Measurements from ENCODE around the gene IFT57. TPM values are rescaled to one million over a fixed set of nuclear protein-coding genes. Genes with fewer than 3 reads are reported as not detected.

The IFT57 gene
- polyA plus RNA-seq, 3 donors = 18.1 to 38.6 (median 22.1) TPM

DNA sequence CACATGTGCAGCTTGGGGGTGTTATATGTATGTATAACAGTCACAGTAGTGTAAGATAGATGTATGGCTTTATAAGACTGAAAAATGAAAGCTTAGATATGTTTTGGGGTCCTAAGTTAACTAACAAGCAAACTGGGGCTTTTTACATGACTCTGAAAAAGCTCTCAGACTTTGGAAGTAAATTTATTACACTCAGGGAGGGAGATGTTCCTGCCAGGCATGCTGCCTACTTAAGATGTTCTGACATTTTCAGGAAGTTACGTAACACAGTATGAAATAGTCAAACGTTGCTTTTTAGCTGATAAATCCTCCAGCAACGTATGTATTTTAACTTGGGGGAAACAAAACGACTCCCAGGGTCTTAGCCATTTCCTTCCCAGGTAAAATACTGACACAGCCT lies 1.7 kb upstream of the IFT57 start:
- WGBS, 3 donors = 24 to 31% (median 24%) methylated on average over 4 of the region's 4 CpGs
- H3K27ac ChIP-seq (ENCODE audit: low read depth, low read length) = no peak overlapping the region

DNA sequence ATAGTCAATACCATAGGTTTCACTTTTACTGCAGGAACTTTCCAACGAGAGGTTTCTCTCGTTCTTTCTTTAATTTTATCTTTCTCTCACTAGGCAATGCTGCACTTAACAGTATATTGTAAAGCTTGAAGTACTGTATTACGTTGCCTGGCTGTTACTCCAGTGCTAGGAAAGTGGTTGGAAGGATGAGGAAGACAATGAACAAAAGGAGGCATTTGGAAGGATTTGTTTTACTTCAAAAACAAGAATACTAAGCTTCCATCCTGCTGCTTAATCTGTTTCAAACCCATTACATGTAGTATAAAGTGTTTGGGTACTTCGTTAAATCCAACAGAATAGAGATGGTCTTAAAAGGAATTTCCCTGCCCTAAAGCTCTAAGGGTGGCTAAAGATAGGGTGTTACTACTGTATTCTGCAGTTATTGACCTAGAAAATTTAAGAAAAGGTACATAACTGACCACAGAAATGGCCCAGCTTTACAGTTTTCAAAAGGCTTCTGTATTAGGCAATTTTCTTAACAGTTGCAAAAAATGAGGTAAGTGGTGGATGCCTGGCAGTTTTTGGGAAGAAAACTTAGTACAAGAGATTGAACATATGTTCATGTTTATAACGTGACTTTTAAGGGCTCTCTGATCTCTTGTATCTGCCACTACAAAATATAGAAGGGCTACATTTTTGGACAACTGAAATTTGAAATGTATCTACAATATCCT lies 785 bp upstream of the IFT57 start:
- WGBS, 3 donors = 5 to 13% (median 8%) methylated on average over 5 of the region's 5 CpGs
- H3K27ac ChIP-seq (ENCODE audit: low read depth, low read length) = no peak overlapping the region

DNA sequence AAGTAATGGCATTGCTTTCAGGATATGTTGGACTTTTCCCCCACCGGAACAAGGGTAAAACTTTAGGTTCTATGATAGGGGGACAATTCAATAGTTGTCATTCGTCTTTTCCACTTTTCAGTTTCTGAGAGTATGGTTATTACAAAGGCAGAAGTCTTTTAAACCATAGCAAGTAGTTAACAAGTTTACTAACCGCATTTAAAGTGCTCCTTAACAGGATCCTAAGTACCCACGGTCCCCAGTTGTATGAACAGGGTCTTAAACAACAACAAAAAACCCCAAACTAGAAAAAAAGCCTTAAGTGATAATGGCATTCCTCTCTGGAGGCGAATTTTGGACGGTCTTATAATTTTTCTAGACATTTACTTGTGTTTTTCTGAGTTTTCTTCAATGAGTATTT lies 831 bp downstream of the IFT57 start:
- no peak overlapping the region for H3K27ac ChIP-seq (ENCODE audit: low read depth, low read length)
- WGBS, 3 donors = 8 to 16% (median 15%) methylated on average over 6 of the region's 6 CpGs

DNA sequence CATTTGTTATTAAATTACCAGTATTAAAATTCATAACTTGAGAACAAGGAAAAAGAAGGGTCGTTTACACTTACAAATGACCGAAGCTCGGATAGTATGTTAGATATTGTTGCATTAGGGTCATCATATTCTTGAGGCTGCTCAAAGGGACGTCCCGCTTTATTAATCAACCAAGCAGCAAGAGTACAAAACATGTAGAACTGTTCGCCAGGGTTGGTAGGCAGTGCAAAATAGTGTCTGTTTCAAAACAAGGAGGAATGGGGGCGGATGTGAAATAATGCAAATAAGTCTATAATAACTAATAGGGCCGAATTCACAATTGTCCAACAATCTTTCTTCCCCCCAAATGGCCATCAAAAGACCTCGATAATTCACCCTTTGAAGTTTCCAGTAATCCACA lies 2.9 kb downstream of the IFT57 start:
- WGBS, 3 donors = 85 to 93% (median 92%) methylated on average over 9 of the region's 9 CpGs

DNA sequence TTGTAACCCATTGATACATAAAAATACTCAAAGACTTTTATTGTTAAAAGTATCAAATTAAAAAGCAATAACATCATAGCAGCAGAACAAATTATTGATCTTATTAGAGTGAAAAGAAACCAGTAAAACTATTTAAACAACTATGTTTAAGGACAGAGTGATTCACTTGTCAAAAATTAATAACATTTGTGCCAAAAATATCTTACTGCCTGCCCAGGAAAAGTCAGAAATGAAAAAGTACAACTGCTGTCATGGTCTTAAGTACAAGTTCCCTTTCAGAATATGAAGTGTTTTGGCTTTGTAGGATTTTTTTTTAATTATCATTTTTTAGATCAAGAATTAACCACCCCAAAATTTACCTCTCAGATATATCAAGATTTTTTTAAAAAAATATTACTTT lies 3.4 kb downstream of the IFT57 start:
- no peak overlapping the region for H3K27ac ChIP-seq (ENCODE audit: low read depth, low read length)

More for the DNA sequence above, 2.9 kb downstream of the IFT57 start:
- no peak overlapping the region for H3K27ac ChIP-seq (ENCODE audit: low read depth, low read length)

DNA sequence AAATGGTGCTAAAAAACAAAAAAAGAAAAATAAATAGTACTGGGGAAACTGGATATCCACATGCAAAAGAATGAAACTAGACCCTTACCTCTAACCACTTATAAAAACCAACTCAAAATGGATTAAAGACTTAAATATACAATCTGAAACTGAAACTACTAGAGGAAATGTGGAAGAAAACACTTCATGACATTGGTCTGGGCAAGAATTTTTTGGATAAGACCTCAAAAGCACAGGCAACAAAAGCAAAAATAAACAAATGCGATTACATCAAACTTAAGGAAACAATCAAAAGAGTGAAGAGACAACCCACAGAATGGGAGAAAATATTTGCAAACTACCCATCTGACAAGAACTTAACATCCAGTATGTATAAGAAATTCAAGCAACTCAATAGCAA lies 6.4 kb downstream of the IFT57 start:
- 67 to 82% (median 81%) methylated on average over 1 of the region's 1 CpG for WGBS, 3 donors
- no peak overlapping the region for H3K27ac ChIP-seq (ENCODE audit: low read depth, low read length)

DNA sequence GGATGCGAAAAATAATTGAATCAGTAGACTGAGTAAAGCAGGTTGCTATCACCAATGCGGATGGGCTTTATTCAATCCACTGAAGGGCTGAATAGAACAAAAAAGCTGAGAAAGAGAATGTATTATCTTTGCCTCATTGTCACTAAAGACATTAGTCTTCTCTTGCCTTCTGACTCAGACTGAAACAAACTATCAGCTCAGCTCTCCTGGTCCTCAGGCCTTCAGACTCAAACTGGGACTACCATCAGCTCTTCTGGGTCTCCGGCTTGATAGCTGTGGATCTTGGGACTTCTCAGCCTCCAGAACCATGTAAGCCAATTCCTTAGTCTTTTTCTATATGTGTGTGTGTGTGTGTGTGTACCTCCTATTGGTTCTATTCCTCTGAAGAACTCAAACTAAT lies 12.6 kb downstream of the IFT57 start:
- 89 to 95% (median 95%) methylated on average over 3 of the region's 3 CpGs for WGBS, 3 donors
- no peak overlapping the region for H3K27ac ChIP-seq (ENCODE audit: low read depth, low read length)

DNA sequence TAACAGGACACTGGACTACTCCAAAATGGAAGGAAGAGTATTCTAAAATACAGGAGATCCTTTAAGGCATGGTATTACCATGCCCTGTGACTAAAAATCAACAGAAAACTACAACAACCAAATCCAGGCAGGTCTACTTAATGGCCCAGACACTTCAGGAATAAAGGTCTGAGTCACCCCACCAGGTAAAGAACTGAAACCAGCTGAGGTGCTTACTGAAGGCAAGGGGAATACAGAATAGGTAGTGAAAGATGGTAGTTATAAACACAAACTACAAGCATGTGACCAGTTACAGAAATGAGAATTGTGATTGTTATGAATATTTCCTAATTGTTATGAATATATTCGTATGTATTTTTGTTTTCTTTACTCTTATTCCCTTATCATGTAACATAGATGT lies 13.4 kb downstream of the IFT57 start:
- no peak overlapping the region for H3K27ac ChIP-seq (ENCODE audit: low read depth, low read length)
- 91 to 100% (median 94%) methylated on average over 1 of the region's 1 CpG for WGBS, 3 donors

DNA sequence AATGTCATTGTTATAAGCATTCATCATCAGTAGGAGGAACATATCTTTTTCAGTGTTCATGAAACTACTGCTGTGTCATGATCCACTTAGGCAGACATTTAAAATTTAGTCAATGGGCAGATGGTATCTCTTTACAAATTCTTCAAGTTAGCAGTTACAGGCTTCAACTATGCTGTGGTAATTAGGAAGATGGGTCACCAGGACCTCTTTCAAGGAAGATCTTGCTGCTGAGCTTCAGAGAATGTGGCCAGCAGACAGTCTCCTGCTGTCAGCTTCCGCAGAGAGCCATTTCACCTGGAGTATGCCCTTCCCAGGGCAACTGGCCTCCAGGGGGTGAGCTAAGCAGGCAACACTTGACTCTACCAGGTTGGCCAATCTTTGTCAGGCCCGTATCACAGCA lies 19.4 kb downstream of the IFT57 start:
- H3K27ac ChIP-seq (ENCODE audit: low read depth, low read length) = no peak overlapping the region
- WGBS, 3 donors = 85 to 100% (median 86%) methylated on average over 2 of the region's 2 CpGs

DNA sequence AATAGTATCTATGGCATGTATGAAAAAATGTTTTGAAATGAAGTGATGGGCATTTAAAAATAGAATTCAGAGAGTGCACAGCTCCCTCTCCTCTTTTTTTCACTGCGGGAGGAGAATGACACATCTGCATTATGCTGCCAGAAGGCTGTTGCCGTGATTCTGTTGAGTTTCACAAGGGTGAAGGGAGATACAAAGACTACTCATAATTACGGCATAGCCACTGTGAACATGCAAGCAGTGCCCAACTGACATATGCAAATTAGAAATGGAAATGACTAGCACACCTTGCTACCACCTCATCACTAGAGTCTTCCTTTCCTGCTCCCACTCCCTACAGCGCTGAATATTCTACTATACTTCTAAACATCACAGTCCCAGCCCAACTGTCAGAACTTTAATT lies 20.1 kb downstream of the IFT57 start:
- WGBS, 3 donors = 85 to 91% (median 90%) methylated on average over 4 of the region's 4 CpGs
- no peak overlapping the region for H3K27ac ChIP-seq (ENCODE audit: low read depth, low read length)

DNA sequence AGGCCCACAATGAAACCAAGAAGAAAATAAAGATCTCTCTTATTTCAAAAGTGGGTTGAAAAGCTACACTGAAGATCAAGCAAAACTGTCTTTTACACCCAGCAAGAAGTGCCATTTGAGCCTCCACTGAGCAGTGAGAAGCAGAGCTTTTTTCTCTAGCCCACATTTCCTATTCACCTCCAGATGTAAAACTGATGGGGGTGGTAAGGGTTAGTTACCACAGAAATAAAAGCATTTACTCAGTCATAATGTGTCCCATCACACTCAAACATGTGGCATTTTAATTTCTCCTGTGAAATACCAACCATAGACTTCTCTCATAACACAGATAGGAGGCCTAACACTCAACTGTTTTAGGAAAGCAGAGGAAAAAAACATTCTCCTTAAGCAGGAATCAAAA lies 21.0 kb downstream of the IFT57 start:
- no peak overlapping the region for H3K27ac ChIP-seq (ENCODE audit: low read depth, low read length)

DNA sequence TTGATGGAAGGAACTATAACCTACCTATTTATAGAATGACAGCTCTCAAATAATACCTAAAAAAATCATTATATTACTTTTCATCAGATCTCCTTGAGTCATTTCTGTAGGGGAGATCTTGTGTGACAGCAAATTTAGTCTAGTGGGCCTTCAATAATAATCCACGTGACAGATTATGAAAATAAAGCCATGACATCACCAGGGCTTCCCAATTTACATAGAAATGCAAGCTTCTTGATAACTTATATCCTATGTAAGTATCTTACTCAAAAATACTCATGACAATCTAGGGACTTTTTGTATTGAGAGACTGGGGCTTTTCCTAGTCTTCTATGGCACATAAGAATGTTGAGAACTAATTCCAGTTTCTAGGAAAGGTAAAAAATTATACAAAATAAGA lies 21.6 kb downstream of the IFT57 start:
- no peak overlapping the region for H3K27ac ChIP-seq (ENCODE audit: low read depth, low read length)
- 87 to 100% (median 98%) methylated on average over 1 of the region's 1 CpG for WGBS, 3 donors

DNA sequence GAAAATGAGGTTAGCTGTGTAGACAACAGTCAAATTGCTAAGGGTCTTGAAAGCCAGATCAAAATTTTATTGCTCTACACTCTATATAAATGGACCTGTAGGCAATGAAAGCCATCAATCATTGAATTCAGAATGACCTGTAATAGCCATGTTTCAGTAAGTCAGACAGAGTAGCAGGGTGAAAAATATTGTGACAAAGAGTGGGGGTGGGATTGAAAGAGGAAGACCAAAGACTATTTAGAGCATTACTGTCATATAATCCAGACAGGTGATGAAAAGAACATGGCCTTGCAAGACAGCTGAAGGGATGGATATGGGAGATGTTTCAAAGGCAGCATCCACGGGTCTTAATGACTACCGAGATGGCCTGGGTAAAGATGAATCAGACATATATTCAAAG lies 22.2 kb downstream of the IFT57 start:
- 96 to 98% (median 97%) methylated on average over 2 of the region's 2 CpGs for WGBS, 3 donors
- no peak overlapping the region for H3K27ac ChIP-seq (ENCODE audit: low read depth, low read length)

DNA sequence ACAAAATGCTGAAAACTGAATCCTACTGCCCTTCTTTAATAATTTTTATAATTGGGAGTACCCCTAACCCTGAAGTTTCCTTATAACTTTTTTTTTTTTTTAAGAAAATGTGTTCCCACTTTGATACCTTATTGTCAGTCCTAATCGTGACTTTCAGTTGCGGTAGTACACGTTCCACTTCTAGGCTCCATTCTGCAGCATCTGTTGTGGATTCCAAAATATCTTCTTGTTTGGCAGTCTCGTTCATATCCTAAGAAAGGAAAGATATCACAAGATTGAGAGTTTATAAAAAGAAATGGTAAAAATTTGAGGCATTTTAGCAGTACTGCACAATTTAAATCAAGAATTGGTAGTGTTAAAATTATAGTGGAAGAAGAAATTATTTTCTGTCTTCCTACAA lies 30.8 kb downstream of the IFT57 start:
- WGBS, 3 donors = 96 to 98% (median 98%) methylated on average over 4 of the region's 4 CpGs

DNA sequence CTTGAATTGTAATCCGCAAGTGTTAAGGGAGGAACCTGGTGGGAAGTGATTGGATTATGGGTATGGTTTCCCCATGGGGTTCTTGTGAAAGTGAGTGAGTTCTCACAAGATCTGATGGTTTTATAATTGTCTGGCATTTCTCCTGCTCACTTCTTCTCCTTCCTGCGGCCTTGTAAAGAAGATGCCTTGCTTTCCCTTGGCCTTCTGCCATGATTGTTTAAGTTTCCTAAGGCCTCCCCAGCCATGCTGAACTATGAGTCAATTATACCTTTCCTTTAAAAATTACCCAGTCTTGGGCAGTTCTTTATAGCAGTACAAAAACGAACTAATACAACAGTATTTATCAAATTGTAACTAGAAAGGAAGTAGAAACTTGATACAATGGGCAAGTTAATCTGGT lies 31.9 kb downstream of the IFT57 start:
- WGBS, 3 donors = 83 to 94% (median 87%) methylated on average over 3 of the region's 3 CpGs
- no peak overlapping the region for H3K27ac ChIP-seq (ENCODE audit: low read depth, low read length)

More for the DNA sequence above, 30.8 kb downstream of the IFT57 start:
- no peak overlapping the region for H3K27ac ChIP-seq (ENCODE audit: low read depth, low read length)

DNA sequence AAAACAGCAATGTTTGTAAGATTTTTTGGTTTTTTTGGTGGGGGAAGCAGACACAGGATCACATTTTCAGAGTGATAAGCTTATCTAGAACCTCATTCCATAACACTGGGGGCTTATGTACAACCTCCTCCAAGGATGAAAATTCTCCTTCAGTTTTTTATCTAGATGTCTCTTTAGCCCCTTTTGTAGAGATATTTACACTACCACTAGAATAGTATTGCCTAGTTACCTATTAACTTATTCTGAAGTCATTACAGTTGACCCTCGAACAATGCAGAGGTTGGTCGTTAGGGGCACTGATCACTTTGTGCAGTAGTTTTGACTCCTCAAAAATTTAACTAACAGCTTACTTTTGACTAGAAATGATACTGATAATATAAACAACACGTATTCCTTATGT lies 32.8 kb downstream of the IFT57 start:
- H3K27ac ChIP-seq (ENCODE audit: low read depth, low read length) = no peak overlapping the region
- 52 to 96% (median 93%) methylated on average over 3 of the region's 3 CpGs for WGBS, 3 donors

DNA sequence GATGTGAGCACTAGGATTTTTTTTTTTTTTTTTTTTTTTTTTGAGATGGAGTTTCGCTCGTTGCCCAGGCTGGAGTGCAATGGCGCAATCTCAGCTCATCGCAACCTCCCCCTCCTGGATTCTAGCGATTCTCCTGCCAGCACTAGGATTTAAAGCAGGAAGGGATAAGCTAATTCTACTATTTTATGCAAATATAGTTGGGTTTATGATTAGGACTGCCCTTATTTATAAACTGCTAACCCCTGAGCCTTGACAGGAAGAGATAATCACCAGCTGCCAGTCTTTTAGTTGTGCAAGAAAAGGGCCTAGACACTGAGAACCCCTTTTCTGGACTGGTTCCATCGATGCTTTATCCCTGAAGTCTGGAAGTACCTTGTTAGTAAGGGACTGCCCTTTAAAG lies 36.7 kb downstream of the IFT57 start:
- H3K27ac ChIP-seq (ENCODE audit: low read depth, low read length) = no peak overlapping the region
- WGBS, 3 donors = 92 to 99% (median 96%) methylated on average over 6 of the region's 6 CpGs

DNA sequence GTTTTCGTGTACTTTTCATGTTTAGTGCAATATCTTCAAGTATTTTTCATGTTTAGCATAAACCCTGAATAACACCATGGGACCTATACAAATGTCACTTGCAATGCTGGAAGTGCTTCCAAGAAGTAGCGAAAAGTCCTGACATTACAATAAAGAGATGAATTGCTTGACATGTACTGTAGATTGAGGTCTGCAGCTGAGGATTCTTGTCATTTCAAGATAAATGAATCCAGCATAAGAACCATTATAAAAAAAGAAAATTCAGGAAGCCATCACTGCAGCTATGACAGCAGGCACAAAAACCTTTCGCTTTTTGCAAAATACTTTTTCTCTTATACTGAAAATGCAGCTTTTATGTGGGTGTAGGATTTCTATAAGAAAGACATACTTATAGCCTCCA lies 37.4 kb downstream of the IFT57 start:
- WGBS, 3 donors = 97 to 99% (median 98%) methylated on average over 3 of the region's 3 CpGs

DNA sequence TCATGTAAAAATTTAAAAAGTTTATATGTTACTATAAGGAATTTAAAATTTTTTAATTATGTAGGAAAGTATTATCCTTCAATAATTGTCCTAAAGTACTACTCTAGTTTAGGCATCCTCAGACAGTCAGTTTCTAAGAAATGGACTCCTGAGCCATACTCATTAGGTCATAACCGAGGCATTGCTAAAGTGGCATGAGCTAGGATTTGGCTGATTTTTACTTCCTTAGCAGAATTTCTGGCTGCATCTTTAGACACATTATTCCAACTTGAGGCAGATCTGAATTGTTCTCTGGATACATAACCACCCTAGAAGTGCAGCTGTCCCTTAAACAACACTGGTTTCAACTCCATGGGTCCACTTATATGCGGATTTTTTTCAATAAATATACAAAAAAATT lies 38.3 kb downstream of the IFT57 start:
- H3K27ac ChIP-seq (ENCODE audit: low read depth, low read length) = no peak overlapping the region
- WGBS, 3 donors = 79 to 90% (median 84%) methylated on average over 2 of the region's 2 CpGs

More for the DNA sequence above, 37.4 kb downstream of the IFT57 start:
- no peak overlapping the region for H3K27ac ChIP-seq (ENCODE audit: low read depth, low read length)

DNA sequence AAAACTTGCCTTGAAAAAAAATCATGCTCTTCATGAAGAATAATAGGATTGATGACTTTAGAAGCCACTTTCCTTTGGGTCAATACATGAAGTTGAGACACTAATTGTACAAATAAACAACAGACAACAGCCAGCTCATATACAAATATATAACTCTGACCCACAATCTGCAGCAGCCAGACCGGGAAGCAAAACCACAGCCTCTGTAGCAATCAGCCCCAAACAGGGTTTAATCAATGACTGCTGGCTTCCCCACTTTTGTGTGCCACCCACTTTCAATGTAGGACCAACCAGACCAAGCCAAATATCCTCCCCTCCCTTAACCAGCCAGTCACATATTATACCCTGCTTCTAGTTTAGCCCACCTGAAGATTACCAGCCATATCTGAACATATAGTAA lies 39.0 kb downstream of the IFT57 start:
- H3K27ac ChIP-seq (ENCODE audit: low read depth, low read length) = no peak overlapping the region
- WGBS, 3 donors = 55 to 89% (median 63%) methylated on average over 1 of the region's 1 CpG

DNA sequence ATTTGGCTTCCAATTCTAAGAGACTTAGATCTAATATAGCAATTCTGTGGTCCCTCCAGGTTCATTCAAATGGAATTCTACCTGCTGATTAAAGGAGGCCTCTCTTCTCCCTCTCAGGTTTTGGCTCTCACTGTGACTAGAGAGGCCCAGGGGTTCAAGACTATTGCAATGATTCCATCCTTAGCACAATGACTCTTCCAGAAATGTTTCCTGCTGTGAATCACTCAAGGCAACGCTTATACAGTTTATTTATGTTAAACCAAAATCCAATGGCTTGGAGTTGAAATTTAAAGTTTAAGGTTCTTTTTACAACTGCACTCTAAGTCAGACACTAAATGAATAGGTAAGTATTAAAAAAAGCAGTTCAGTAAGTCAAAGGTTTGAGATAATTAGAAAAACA lies 39.9 kb downstream of the IFT57 start:
- 71 to 81% (median 73%) methylated on average over 1 of the region's 1 CpG for WGBS, 3 donors
- H3K27ac ChIP-seq (ENCODE audit: low read depth, low read length) = no peak overlapping the region

Data from adipose tissue (tissue), 3 donors.